ENCODE results near the gene IGFL4.

IGFL4 gene

GRCh38 chr19:45995715-45996385 lies 45.0 kb downstream of the IGFL4 start:
- ATAC-seq (no peak), DNase-seq (no peak)
- no peaks in the 10 kb centered on the region for H3K9me3 Mint-ChIP-seq
- no peaks in the 10 kb centered on the region for H3K27me3 Mint-ChIP-seq
- peaks cover 46% of the 10 kb centered on the region for H3K4me1 Mint-ChIP-seq
- no peak overlapping the region for H3K4me3 Mint-ChIP-seq
- H3K27ac Mint-ChIP-seq = no peak overlapping the region

- Mint-ChIP-seq H3K4me1 (peaks cover 39% of the 10 kb centered on the region), H3K27ac (no peak within 1 kb of the TSS), H3K4me3 (no peak within 1 kb of the TSS), H3K9me3 (no peaks in the 10 kb centered on the region), H3K27me3 (peaks cover 6% of the 10 kb centered on the region)
- ATAC-seq (peak; percentile 97), DNase-seq (peak; percentile 98)
Measured at GRCh38 chr19:45994998-45995714, 45.6 kb downstream of the IGFL4 start, which contains the start of gene CCDC61. Gene CCDC61 (plus strand): TSS chr19:45995467. CDS start chr19:46003019, 7,552 bp downstream.

GRCh38 chr19:45994456-45994997 lies 46.3 kb downstream of the IGFL4 start:
- no peaks in the 10 kb centered on the region for H3K9me3 Mint-ChIP-seq

GRCh38 chr19:45990113-45990728 lies 50.6 kb downstream of the IGFL4 start:
- Mint-ChIP-seq H3K27ac (no peak overlapping the region), H3K9me3 (no peaks in the 10 kb centered on the region)

More at GRCh38 chr19:45994456-45994997, 46.3 kb downstream of the IGFL4 start:
- H3K27me3 Mint-ChIP-seq = peaks cover 13% of the 10 kb centered on the region
- no peak for DNase-seq
- peaks cover 33% of the 10 kb centered on the region for H3K4me1 Mint-ChIP-seq
- H3K4me3 Mint-ChIP-seq = no peak overlapping the region
- peak; percentile 21 for ATAC-seq
- no peak overlapping the region for H3K27ac Mint-ChIP-seq

More at GRCh38 chr19:45990113-45990728, 50.6 kb downstream of the IGFL4 start:
- no peak for ATAC-seq
- peaks cover 18% of the 10 kb centered on the region for H3K27me3 Mint-ChIP-seq
- no peak for DNase-seq
- H3K4me3 Mint-ChIP-seq = no peak overlapping the region
- H3K4me1 Mint-ChIP-seq = peaks cover 6% of the 10 kb centered on the region

All from stimulated activated naive CD8-positive, alpha-beta T cell treated with anti-CD3 and anti-CD28 coated beads, Interleukin-15, amount 100 ng/mL, for 72 hours (primary cell).